Ureter (tissue), 1 donor: ENCODE measurements around the gene SIGLEC1. TPM values are rescaled to one million over a fixed set of nuclear protein-coding genes. Genes with fewer than 3 reads are reported as not detected.
A peak's percentile ranks its signal among the peaks of the same experiment; 100 is the strongest.

Source experiments
- DNase-seq: peaks from one replicate; pipeline ENCODE4 v3.0.0-alpha.2; 2020; ENCODE audit warnings: low spot score
- total RNA-seq: library from RNA; stranded (reverse); gene quantifications from one replicate; pipeline ENCODE4 v1.2.4, GENCODE V29; 2023
- donor health status: DM: yes; HTN: yes; CAD: no.

Gene SIGLEC1
- total RNA-seq, 1 donor from 2014 or later: 9.5 TPM

DNA sequence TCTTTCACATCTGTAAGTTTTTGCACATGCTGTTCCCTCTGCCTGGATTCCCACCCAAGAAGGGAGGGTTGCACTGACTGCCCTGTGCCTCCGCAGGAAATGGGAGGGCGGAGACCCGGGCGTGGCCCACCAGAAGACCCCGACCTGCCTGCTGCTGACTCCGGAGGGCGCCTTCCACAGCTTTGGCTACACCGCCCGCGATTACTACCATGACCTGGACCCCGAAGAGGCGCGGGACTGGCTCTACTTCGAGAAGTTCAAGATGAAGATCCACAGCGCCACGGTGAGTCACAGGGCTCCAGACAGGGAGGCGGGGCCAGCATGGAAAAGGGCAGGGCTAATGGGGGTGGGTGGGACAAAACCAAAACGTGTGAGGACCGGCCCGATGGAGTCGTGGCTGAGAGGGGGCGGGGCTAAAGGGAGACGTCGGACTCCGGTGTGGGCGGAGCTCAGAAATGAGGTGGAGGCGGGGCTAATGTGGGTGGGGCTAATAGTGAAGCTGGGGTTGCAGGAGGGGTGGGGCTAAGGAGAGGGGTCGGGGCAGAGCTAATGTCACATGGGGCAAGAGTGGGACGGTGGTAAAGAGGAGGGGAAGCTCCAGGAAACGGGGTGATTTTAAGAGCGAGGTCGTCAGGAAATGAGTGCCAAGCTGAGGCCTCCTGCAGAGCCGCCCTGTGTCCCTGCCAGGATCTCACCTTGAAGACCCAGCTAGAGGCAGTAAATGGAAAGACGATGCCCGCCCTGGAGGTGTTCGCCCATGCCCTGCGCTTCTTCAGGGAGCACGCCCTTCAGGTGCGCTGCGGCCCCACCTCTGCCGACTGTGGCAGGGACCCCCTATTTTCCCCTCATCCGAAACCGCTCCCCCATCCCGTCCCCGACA is 32.6 kb upstream of the SIGLEC1 start:
- peak; percentile 77 for DNase-seq

DNA sequence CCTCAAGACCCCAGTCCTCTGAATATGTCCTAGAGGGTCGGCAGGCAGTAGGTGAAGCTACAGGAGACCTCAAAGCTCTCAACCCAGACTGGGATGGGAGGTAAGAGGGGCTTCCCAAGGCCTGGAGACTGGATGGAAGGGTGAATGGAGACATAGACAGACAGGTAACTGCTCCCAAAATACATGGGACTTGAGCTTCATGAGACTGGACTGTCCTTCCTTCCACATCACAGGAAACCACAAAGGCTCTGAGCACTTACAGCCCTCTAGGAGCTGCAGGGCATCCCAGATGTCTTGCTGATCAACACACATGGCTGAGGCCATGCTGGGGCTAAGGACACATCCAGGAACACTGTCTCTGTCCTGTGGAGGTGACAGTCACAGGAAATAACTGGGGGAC is 31.6 kb upstream of the SIGLEC1 start:
- no peak for DNase-seq

DNA sequence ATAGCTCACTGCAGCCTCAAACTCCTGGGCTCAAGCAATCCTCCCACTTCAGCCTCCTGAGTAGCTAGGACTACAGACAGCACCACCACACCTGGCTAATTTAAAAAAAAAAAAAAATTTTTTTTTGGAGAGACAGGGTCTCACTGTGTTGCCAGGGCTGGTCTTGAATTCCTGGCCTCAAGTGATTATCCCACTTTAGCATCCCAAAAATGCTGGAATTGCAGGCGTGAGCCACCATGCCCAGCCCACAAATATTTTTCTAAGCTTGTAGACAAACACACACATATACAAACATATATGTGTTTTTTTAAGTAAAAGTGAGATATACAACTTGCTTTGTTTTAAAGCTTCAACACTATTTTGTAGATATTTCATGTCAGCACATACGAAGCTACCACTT is 30.9 kb upstream of the SIGLEC1 start:
- no peak for DNase-seq

DNA sequence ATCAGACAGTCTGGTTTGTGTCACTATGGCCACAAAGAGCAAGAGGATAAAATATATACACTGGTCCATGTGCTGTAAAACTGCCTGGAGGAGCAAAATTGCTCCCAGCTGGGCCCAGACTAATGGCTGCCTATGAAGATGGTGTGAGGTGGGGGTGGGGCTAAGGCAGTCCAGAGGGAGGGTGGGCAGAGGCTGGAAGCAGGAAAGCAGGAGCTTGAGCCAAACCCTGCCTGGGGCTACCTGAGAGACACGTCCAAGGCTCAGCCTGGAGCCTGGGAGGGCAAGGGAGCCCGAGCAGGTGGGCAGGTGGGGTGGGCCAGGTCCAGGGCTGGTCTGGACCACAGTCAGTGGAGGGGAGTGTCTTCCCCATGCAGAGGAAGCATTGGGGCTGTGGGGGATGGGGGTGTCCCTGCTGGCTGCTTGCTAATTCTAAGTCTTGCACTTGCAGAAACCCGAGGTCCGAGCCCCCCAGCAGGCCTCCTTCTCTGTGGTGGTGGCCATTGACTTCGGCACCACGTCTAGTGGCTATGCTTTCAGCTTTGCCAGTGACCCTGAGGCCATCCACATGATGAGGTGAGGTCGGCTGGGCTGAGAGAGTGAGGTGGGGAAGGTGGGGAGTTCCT is 29.5 kb upstream of the SIGLEC1 start:
- no peak for DNase-seq

DNA sequence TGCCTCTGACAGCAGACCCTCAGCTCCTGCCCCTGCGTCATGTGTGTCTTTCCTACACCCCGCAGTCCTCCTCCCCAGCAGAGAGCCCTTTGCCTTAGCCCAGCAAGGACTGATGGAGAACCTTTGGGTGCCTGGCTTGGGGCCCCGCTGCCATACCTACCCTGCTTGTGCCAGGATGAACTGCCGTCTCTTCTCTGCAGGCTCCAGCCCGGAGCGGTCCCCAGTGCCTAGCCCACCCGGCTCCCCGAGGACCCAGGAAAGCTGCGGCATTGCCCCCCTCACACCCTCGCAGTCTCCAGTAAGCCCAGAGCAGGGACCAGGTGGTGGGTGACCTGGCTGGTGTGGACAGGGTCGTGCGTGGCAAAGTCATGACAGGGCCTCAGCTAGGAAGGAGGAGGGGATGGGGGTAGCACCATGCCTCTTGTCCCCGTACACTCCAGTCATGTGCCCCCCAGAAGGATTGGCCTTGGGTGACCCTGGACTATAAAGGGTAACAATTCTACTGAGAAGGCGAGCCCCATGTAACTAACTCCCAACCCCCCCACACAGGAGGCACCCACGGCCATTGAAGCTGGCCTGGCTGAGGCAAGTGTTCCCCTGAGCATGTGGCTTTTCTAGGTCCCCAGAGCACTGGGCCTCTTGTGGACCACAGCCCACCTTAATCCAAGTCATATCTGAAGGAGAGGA is 28.4 kb upstream of the SIGLEC1 start:
- DNase-seq: no peak

DNA sequence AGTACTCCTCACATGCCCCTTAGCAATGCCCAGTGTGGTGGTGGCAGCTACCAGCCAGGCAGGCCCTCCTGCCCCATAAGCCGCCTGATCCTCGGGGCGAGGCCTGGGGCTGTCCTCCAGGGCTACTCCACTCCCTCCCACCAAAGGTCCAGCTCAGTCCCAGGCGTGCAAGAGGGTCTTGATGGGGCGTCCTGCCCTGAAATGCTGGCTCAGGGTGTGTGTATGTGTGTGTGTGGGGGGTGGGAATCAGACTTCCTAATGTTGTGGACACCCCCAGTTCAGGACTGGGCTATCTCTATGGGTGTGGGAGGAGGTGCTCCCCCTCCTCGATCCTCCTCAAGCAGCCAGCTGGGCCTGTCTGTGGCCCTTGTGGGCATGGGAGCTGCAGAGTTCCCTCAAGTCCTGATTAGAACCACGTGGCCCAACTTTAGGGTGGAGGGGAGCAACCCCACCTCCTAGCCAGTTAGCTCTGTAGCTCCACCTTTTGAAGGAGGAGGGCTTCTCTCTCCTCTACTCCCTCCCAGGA is 27.6 kb upstream of the SIGLEC1 start:
- DNase-seq: no peak

DNA sequence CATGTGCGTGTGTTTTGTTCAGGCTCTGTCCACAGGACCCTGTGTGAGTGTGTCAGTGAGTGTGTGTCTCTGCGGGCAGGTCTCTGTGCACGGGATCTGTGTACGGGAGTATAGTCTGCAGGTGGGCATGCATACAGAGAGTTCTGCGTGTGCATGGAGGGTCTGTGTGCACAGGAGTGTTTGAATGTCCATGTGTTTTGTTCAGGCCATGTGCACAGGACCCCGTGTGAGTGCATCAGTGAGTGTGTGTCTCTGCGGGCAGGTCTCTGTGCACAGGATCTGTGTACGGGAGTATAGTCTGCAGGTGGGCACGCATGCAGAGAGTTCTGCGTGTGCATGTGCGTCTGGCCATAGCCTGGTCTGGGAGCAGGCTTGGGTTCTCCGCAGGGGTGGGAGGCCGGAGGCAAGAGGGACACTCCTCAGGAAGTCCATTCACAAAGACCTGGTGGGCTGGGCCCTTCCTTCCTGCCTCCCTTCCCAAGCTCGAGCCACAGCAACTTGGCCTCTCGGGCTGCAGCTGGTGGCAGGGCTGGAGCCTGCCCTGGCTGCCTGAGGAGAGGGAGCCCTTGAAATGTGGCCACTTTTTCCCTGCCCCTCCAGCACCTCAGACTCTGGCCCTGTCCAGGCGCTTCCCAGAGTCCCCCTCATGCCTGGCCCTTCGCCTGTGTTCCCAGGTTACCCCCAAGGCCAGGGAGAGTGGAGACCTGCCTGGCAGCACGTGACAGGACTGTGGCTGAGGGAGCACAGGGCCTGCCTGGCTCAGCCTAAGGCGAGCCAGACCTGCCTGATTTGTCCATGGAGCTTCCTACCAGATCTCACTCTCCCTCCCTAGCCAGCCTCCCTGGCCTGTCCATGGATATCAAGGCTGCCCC is 26.9 kb upstream of the SIGLEC1 start:
- DNase-seq: no peak

DNA sequence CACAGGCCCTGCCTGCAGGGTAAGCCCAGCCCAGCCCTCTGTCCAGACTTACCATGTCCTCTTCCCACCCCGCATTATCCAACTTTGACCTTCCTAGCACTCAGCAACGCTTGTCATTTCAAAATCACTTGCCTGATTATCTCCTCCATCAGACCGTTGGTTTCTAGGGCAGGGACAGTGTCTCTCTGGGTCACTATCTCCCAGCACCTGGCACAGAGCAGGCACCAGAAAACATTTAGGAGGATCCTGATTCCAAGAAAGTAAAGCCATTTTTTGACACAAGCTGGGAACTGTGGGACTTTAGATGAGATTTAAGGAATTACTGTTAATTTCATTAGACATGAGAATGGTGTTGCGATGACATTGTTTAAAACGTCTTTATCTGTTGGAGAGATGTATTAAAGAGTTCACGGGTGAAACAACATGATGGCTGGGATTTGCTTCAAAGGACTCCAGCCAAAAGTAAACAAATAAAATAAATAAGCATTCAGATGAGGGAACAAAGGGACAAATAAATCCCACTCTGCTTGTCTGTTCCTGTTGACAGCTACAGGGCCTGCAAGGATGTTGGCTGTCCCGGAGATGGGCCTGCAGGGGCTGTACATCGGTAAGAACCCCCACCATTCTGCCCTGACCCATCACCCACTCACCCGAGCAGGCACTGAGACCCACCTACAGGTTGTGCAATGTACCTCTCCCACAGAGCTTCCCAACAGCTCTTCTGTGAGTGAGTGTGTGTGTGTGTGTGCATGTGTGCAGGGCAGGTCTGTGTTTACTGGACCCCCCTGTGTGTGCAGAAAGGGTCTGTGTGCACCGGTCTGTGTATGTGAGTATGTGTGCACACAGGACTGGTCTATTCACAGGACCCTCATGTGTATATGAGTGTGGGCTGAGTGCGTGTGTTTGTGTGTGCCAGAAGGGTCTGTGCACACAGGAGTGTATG is 26.0 kb upstream of the SIGLEC1 start:
- no peak for DNase-seq

DNA sequence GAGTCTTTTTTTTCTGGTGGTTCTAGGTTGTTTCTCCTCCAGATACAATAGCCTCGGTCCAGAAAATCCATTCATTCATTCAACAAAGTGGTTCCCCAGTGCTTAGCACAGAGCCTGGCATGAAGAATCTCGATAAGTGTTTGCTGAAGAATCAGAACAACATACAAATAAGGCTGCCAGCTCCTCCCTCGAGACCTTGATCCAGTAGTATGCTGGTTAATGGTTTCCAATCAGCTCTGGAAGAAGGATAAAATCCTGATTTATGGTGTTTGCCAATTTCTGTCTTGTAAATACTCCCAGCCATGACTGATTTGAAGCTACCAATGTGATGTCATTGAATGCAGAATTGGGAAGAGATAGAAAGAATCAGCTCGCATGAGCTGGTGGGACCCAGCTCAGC is 23.4 kb upstream of the SIGLEC1 start:
- no peak for DNase-seq

DNA sequence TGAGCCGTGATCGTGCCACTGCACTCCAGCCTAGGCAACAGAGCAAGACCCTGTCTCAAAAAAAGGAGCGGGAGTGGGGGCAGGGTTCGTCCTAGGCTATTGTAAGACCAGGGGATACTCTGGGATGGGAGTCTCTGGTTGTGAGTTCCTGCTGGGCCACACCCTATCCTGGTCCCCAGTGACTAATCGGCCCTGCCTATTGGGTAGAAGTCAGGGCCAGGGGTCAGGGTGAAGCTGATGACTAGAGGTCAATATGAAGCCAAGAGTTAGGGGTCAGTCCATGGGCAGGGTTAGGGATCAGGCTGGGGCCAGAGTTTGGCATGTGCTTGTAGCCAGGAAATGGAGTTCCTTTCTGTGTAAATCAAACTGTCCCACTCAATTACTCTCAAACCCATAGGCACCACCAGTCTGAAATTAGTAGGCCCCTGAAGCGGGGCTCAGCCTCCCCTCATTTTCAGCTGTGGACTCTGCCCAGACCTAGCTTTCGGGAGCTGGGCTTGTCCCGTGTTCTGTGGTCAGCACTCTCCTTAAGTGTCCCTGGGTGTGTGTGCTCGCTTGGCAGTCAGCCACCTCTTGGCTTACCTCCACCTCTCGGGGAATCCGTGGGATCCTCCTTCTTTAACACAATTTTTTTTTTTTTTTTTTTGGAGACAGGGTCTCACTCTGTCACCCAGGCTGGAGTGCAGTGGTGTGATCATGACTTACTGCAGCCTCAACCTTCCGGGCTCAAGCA is 21.9 kb upstream of the SIGLEC1 start:
- no peak for DNase-seq

DNA sequence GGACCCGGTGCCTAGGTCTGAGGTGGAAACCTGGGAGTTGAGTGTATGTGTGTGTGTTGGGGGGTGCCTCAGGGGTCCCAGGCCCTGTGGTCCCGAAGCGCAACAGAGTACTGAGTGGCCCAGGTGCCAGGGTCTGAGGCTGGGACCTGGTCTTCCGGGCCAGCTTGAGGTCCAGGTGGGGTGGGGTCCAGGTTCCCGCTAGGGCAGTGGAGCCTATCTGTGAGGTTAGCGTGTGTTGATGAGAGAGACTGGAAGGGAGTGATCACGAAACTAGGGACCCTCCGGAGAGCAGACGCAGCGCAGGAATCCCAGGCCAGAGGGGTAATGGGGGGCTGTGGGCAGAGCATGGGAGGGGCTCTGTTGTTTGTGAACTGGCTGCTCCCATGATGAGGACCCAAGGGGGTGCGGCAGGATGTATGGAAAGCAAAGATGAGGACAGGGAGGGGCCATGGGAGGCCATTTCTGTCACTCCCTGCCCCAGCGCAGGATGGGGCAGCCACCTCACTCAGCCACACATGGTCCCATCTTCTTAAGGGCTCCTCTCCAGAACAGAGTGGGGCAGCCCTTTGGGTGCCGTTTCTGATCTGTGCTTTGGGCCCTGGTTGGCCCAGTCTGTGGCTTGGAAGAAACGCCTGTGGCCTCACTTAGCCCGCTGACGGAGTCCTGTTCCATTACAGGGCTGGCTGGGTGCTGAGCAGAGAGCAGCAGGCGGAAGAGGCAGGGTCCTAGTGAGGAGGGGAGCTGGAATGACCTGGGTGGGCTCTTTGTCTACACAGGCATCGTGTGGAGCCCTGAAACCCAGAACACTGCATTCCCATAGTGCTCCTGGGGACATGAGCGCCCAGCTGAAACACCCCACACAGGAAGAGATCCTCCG is 21.0 kb upstream of the SIGLEC1 start:
- DNase-seq: no peak

DNA sequence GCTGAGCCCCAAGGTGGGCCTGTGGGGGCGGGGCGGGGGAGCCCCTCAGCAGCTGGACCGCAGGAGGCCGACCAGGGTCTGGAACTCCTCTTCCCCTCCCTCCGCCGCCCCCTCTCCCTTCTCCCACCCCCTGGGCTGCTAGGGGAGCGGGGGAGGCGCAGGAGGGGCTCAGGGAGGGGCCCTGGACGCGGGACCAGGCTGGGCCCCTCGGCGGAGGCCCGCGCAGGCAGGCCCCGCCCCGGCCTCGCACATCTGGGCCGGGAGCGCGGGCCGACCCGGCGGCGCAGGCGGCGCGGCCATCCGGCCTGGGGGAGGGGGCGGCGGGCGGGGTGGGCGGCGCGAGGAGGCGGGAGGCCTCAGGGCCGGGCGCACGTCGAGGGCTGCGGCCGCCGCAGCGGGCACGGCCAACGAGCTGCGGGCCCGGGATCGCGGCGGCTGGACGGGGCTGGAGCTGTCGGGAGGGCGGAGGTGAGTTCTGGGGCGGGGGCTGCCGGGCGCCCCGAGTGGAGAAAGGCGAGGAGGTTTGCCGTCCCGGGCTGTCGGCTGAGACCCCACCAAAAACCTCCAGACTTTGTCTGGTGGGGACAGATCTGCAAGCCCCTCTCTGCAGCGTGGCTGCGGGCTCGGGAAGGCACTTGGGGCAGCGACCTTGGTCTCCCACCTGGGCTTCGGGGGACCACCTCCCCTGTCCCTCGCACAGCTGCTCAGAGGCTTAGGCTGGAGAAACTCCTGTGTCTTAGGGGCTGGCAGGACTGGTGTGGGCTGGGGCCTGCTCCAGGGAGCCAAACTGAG is 20.1 kb upstream of the SIGLEC1 start, which contains the start of gene HSPA12B:
Gene HSPA12B, plus strand, starts transcription at position 359 of the 792 bp plus-strand sequence. CDS start 5,990 bp downstream, outside the sequence.
- DNase-seq: no peak

DNA sequence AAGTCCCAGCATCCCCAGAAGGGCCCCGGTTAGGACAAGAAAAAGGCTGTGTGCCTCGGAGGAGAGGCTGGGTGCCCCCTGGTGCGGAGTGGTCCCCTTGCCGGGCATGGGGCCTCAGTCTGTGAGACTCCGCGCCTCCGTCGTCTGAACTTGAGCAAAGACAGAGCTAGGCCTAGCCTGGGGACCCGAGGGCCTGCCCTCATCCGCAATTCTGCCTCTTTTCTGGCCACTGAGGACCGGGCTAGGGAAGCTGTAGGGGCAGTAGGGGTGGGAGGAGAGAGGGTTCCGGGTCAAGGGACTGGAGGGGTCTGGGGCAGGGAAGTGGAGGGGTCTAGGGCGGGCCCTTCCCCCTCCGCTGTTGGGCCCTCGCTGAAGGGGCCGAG is 19.5 kb upstream of the SIGLEC1 start:
- DNase-seq: no peak

DNA sequence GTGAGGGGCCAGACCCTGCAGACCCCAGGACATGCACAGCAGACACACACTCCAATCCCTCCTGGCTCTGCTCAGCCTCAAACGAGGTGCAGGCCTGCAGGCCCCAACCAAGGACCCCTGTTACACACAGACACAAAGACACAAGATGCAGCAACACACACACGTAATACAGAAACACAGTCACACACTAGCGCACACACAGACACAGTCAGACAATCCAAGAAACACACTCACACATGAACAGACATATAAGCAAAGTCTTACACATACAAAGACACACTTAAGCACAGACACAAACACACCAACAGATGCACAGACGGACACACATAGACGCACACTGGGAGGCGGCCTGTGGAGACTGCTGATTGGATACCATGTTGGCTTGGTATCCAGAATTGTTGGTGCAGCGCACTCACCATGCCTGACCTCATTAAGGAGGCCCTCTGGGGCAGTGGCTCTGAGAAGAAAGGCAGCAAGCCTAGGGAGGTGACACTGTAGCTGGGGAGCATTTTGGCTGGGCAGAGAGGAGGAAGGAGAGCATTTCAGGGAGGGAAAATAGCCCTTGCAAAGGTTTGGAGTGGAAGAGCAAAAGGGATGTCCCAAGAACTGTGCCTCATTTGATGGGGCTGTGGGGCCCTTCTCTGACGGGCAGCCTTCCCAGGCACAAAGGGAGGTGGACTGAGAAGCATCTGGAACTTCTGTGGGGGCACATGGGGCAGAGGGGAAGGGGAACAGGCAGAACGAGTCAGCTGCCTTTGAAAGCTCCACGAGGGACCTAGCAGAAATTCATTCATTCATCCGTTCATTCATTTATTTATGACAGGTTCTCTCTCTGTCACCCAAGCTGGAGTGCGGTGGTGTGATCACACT is 18.6 kb upstream of the SIGLEC1 start:
- no peak for DNase-seq

DNA sequence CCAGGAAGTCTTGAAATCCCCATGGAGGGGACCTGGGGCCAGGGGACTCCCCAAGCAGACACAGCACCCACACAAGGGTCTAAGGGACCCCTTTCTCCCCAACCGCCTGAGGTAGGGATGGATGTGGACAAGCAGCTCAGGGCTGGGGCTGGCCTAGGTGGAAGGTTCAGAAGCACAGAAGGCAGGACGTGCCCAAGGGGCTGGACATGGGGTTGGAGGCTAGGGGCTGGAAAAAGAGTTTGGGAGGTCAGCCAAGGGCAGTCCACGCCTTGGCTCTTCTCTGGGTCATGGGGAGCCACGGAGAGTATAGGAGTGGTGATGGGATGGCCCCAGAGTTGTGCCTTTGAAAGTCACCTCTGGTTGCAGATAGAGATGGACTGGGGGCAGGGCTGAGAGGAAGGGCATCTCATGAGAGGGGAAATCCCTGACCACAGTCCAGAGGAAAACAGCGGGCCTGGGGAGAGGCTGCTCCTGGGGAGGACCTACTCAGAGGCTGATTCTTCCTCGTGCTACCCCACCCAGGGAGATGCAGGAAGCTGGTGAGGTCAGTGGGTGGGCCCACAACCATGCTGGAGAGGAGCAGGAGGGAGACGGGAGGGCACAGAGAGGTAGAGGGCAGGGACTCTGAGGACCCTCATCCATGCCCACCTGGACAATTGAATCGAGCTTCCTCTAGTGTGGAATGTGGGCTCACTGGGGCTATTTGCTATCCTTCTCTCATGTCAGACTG is 17.6 kb upstream of the SIGLEC1 start:
- DNase-seq: no peak

DNA sequence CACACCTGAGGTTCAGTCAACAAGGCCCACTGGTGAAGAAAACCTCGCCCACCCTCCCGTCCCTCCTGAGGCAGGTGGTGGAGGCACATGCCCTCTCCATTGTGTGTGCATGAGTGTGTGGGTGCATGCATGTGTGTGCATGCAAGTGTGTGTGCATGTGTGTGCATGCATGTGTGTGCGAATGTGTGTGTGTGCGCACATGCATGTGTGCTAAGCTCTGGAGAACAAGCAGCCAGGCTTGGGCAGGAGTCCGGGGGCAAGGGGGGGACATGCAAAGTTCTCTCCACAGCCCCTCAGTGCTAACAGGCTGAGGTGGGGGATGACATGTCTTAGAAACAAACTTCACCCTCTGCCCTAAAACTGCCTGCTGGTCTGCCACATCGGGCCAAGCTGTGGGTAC is 17.0 kb upstream of the SIGLEC1 start:
- no peak for DNase-seq
